Tibial nerve (tissue), 4 donors: Measurements from ENCODE around the gene GPD1L. TPM values are rescaled to one million over a fixed set of nuclear protein-coding genes. Genes with fewer than 3 reads are reported as not detected.
A peak's percentile ranks its signal among the peaks of the same experiment; 100 is the strongest.
"Not testable (repeated sequence)": the region's sequence is repeated elsewhere in the genome, so short reads cannot be mapped to it uniquely, and the experiment has no call there.

Experiments
- DNase-seq, 2 donors: peaks; one replicate each; pipeline ENCODE4 v3.0.0-alpha.2; 2019; ENCODE audit warnings: low spot score in 2 of 2
- H3K27ac ChIP-seq, 4 donors: fragments of 200-600 bp; sonication (generic) in 3 of 4; one replicate each; pipeline ENCODE4 v1.5.1; 2017 to 2019; ENCODE audit warnings: mild to moderate bottlenecking in 1 of 4
- H3K27me3 ChIP-seq, 2 donors: fragments of 200-600 bp; sonication (generic) in 1 of 2; one replicate each; pipeline versions ENCODE4 v1.5.1 to v1.6.0; 2017 to 2019
- H3K36me3 ChIP-seq, 3 donors: fragments of 200-600 bp; sonication (generic); one replicate each; pipeline ENCODE4 v1.5.1; 2018 to 2019
- H3K4me1 ChIP-seq, 4 donors: fragments of 200-600 bp; sonication (generic) in 3 of 4; one replicate each; pipeline ENCODE4 v1.5.1; 2017 to 2019
- H3K4me3 ChIP-seq, 4 donors: fragments of 200-600 bp; sonication (generic) in 3 of 4; one replicate each; pipeline ENCODE4 v1.5.1; 2017 to 2019; ENCODE audit warnings: mild to moderate bottlenecking in 1 of 4, moderate library complexity in 1 of 4
- H3K9me3 ChIP-seq, 4 donors: fragments of 200-600 bp; sonication (generic) in 3 of 4; one replicate each; pipeline ENCODE4 v1.5.1; 2017 to 2019
- EP300 ChIP-seq, 2 donors: sonication (generic); formaldehyde crosslinking; IDR thresholded peaks; one replicate each; pipeline ENCODE4 v1.6.1; 2017; ENCODE audit warnings: antibody characterized with exemption in 2 of 2, mild to moderate bottlenecking in 1 of 2
- POLR2A ChIP-seq, 2 donors: fragments of 450-650 bp; IDR thresholded peaks; one replicate each; pipeline ENCODE4 v1.6.1; 2017; ENCODE audit warnings: antibody characterized with exemption in 2 of 2, mild to moderate bottlenecking in 2 of 2, moderate library complexity in 2 of 2
- WGBS, 2 donors: methylation state at CpG; one replicate each; pipeline ENCODE4 v1.1.5; 2018; 5-methylcytosine and 5-hydroxymethylcytosine counted together
- total RNA-seq, 4 donors: library from RNA; depleted of rRNA; stranded (reverse); fragments of >200 nt; gene quantifications; one replicate each; pipeline ENCODE4 v1.1.0, GENCODE V29; 2016
- TF ChIP-seq, protein P1 (sequence below), 5 experiments: fragments of 200-600 bp in 3 of 5; fragments of 450-650 bp in 2 of 5; sonication (generic) in 3 of 5; IDR thresholded peaks; one replicate each; pipeline ENCODE4 v1.5.1; 2016 to 2019; ENCODE audit warnings: antibody characterized with exemption in 5 of 5, mild to moderate bottlenecking in 3 of 5, moderate library complexity in 2 of 5

Gene GPD1L
- total RNA-seq, result 10 to 100 TPM; 38.4 to 60.9 (median 46.5) TPM

DNA sequence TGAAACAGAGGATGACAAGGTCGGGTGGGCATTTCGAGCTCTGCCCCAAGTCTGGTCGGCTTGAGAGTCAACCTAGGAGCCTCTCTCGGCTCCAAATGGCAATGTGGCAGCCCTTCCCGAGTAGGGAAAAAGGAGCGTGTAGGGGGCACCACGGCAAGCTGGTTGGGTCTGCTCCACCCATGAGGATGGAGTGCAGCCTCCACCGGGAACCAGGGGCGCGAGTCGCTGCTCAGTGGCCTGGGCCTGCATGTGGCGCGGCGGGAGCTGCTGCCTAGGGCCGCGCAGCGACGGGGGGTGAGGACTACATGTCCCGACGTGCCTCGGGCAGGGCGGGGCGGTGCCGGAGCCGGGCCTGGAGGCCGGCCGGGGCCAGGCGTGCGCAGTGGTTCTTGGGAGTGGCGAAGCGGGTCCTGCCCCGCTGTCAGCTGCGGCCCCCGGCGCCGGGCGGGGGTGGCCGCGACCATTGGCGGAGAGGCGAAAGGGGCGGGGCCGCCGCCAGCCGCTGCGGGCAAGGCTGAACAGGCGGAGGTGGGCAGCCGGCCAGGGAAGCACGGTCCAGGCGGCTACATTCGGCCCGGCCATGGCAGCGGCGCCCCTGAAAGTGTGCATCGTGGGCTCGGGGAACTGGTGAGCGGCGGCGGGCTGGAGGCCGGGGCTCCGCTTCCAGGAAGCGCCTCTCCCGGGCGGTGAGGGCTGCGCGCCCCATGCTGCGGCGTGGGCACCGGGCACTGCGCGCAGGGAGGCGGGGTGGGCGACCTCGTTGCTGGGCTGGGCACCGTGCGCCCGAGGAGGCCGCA is at the start of gene GPD1L:
Gene GPD1L (plus strand): TSS at position 489 of the 797 bp plus-strand sequence. CDS start 92 bp downstream, at position 581.
- H3K4me3 ChIP-seq, result peak within 1 kb of the TSS; percentile 64 to 85 (median 74)
- TF ChIP-seq, protein P1, sequence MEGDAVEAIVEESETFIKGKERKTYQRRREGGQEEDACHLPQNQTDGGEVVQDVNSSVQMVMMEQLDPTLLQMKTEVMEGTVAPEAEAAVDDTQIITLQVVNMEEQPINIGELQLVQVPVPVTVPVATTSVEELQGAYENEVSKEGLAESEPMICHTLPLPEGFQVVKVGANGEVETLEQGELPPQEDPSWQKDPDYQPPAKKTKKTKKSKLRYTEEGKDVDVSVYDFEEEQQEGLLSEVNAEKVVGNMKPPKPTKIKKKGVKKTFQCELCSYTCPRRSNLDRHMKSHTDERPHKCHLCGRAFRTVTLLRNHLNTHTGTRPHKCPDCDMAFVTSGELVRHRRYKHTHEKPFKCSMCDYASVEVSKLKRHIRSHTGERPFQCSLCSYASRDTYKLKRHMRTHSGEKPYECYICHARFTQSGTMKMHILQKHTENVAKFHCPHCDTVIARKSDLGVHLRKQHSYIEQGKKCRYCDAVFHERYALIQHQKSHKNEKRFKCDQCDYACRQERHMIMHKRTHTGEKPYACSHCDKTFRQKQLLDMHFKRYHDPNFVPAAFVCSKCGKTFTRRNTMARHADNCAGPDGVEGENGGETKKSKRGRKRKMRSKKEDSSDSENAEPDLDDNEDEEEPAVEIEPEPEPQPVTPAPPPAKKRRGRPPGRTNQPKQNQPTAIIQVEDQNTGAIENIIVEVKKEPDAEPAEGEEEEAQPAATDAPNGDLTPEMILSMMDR (IDR thresholded peaks at IDR 0.05), result peak in 1 of 5 experiments; percentile 28
- TF ChIP-seq POLR2A (IDR thresholded peaks at IDR 0.05) (peak in 1 of 2 donors; percentile 58), EP300 (IDR thresholded peaks at IDR 0.05) (peak in 1 of 2 donors; percentile 53)
- peak within 1 kb of the TSS; percentile 34 to 79 (median 74) for H3K27ac ChIP-seq
- WGBS, 2 donors, result 9 to 19% methylated on average over 15 to 23 of the region's 78 CpGs
- peak; percentile 85 to 90 for DNase-seq
- H3K4me1 ChIP-seq, result peaks cover 0 to 41% (median 31%) of the 10 kb centered on the region in 4 donors
- H3K36me3 ChIP-seq, result no peaks in the 10 kb centered on the region
- peaks cover 0 to 19% (median 3%) of the 10 kb centered on the region in 4 donors for H3K9me3 ChIP-seq
- no peaks in the 10 kb centered on the region for H3K27me3 ChIP-seq

DNA sequence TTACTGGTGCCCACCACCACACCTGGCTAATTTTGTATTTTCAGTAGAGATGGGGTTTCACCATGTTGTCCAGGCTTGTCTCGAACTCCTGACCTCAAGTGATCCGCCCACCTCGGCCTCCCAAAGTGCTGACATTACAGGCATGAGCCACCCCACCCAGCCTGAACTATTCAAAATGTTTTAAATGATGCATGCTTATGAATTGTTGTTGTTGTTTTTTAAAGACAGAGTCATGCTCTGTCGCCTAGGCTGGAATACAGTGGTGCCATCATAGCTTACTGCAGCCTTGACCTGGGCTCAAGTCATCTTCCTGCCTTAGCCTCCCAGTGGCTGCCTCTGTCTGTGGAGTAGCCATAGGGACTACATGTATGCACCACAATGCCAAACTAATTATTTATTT is 48.0 kb upstream of the GPD1L start:
- not testable (repeated sequence) for H3K36me3 ChIP-seq, H3K27me3 ChIP-seq, DNase-seq, H3K4me1 ChIP-seq, H3K4me3 ChIP-seq, H3K27ac ChIP-seq, H3K9me3 ChIP-seq
- 92 to 93% methylated on average over 4 of the region's 4 CpGs for WGBS, 2 donors

DNA sequence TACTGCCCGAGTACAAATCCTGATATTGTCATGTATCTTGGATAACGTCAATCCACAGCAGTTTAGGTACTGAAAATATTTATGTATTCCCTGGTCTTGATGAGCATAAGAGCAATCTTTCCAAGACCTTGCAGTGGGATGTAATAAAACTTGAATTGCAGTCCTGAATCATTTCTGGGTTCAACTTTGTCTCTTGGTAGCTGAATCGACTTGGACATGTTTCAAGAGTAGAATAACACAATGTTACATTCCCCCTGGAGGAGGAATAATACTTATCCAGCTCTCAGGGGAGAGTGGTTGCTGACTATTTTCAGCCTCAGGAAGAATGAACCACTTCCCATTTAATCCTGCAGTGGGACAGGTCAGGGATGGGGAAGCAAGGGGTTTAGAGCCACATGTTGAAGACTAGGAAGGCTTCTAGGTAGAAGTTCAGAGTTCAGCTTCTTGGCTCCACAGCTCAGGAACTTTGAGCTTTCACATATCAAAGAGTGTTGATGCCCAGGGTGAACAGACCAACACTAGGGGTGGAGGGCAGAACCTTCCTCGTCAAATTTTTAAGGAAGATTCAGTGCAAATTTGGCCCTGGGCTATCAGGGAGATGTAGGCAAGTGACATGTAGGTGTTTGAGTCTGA is 43.4 kb upstream of the GPD1L start:
- no CpG with 5 or more reads among the region's 4 CpGs for WGBS, 2 donors
- Histone ChIP-seq H3K4me1 (no peaks in the 10 kb centered on the region), H3K9me3 (no peaks in the 10 kb centered on the region), H3K27me3 (no peaks in the 10 kb centered on the region), H3K27ac (no peak overlapping the region), H3K4me3 (no peak overlapping the region), H3K36me3 (no peaks in the 10 kb centered on the region)
- TF ChIP-seq, protein P1 (IDR thresholded peaks at IDR 0.05), result no peak
- TF ChIP-seq POLR2A (IDR thresholded peaks at IDR 0.05) (no peak), EP300 (IDR thresholded peaks at IDR 0.05) (no peak)
- no peak for DNase-seq

DNA sequence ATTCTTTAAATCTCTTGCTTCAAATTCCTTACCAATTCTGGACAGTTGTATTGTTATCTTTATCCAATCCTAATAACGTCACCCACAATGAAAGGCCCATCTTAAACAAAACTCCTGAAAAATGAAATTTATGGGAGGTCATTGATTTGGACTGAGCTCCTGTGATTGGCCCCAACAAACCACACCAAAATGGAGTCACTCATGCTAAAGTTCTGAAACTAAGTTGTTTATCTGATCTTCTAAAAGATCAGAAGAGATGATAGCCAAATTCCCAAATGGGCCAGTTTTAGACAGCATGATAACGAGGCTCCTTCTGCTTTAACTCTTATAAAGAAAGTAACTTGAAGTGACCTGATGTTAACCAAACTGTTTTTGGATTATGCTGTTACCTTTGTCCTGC is 39.7 kb upstream of the GPD1L start:
- WGBS, 2 donors, result 79 to 81% methylated on average over 2 of the region's 2 CpGs
- H3K4me3 ChIP-seq, result no peak overlapping the region
- no peaks in the 10 kb centered on the region for H3K4me1 ChIP-seq
- H3K27me3 ChIP-seq, result no peaks in the 10 kb centered on the region
- H3K9me3 ChIP-seq, result no peaks in the 10 kb centered on the region
- TF ChIP-seq POLR2A (IDR thresholded peaks at IDR 0.05) (no peak), EP300 (IDR thresholded peaks at IDR 0.05) (no peak)
- TF ChIP-seq, protein P1 (IDR thresholded peaks at IDR 0.05), result no peak
- DNase-seq, result no peak
- no peaks in the 10 kb centered on the region for H3K36me3 ChIP-seq
- no peak overlapping the region for H3K27ac ChIP-seq

DNA sequence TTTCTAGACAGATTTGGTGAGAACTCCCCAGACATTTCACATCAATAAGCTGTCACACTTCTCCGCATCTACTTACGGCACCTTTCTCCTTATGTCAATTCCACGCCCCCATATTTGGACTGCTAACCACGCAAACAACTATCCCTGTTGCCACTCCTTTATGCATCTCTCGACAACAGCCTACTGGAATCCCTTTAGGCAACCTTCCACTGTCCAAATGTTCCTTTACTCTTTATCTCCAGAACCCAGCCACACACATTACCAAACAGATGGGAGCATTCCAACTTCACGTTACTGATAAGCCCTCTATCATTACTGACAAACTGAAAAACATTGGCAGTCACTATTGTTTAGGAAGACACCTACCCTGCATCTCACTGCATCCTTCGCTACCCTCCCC is 32.2 kb upstream of the GPD1L start:
- H3K27me3 ChIP-seq, H3K4me3 ChIP-seq, H3K36me3 ChIP-seq, H3K27ac ChIP-seq, H3K4me1 ChIP-seq, H3K9me3 ChIP-seq, DNase-seq: not testable (repeated sequence)
- WGBS, 2 donors, result 88 to 92% methylated on average over 7 of the region's 7 CpGs

DNA sequence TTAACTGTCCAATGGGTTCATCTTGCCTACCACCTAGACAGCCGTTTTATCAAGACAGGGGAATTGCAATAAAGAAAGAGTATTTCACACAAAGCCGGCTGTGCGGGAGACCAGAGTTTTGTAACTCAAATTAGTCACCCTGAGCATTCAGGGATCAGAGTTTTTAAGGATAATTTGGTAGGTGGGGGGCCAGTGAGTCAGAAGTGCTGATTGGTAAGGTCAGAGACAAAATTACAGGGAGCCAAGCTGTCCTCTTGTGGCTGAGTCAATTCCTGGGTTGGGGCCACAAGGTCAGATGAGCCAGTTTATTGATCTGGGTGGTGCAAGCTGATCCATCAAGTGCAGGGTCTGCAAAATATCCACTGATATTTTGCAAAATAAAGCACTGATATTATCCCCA is 29.9 kb upstream of the GPD1L start:
- H3K4me1 ChIP-seq, result peaks cover 0 to 8% (median 2%) of the 10 kb centered on the region in 4 donors
- TF ChIP-seq, protein P1 (IDR thresholded peaks at IDR 0.05), result no peak
- TF ChIP-seq EP300 (IDR thresholded peaks at IDR 0.05), result no peak
- TF ChIP-seq POLR2A (IDR thresholded peaks at IDR 0.05), result no peak
- H3K27ac ChIP-seq, result no peak overlapping the region
- H3K27me3 ChIP-seq, result no peaks in the 10 kb centered on the region
- DNase-seq, result no peak
- H3K36me3 ChIP-seq, result no peaks in the 10 kb centered on the region
- WGBS, 2 donors, result 61 to 66% methylated on average over 3 of the region's 3 CpGs
- no peak overlapping the region for H3K4me3 ChIP-seq
- H3K9me3 ChIP-seq, result peaks cover 0 to 2% (median 0%) of the 10 kb centered on the region in 4 donors
